CD4-positive, alpha-beta T cell (primary cell): ENCODE results near the gene FAM50A. TPM values are rescaled to one million over a fixed set of nuclear protein-coding genes. Genes with fewer than 3 reads are reported as not detected.

Source experiments
- ATAC-seq: fragments of 200-7000 bp; cut with Tn5 transposase; one replicate; pipeline ENCODE4 v1.10.0; 2022; ENCODE audit warnings: mild to moderate bottlenecking; ENCODE audit not compliant: poor library complexity
- CTCF ChIA-PET: fragments of 350-600 bp; sonication (Branson Sonifier 250); formaldehyde crosslinking; loops from one replicate; lab custom pipeline; 2021; ENCODE audit warnings: antibody characterized with exemption, inconsistent platforms; lab: Charles Lee
- POLR2A ChIA-PET: fragments of 350-600 bp; sonication (Branson Sonifier 250); formaldehyde crosslinking; loops from one replicate; lab custom pipeline; 2021; ENCODE audit warnings: antibody characterized with exemption, inconsistent platforms; lab: Charles Lee
- DNase-seq, 14 experiments: peaks; one replicate each; pipeline ENCODE4 v3.0.0-alpha.2; 2013 to 2020; ENCODE audit warnings: mixed read lengths in 2 of 14
- H3K27ac ChIP-seq, 2 donors: one replicate each; pipeline versions ENCODE4 v1.5.1 to v1.7.0; 2013; ENCODE audit warnings: low read length in 2 of 2, low read depth in 1 of 2, mild to moderate bottlenecking in 1 of 2
- H3K27me3 ChIP-seq, 2 experiments: 1 replicate in 1 of 2; 2 replicates in 1 of 2; pipeline versions ENCODE4 v1.6.1 to v1.7.0; 2013; ENCODE audit warnings: low read length in 2 of 2, control low read depth in 1 of 2, mild to moderate bottlenecking in 1 of 2, moderate library complexity in 1 of 2; ENCODE audit not compliant: insufficient read depth in 2 of 2, control insufficient read depth in 1 of 2
- H3K36me3 ChIP-seq: one replicate; pipeline ENCODE4 v1.6.1; 2013; ENCODE audit warnings: low read length, control low read depth; ENCODE audit not compliant: insufficient read depth
- H3K4me1 ChIP-seq: one replicate; pipeline ENCODE4 v1.6.1; 2013; ENCODE audit warnings: low read length, control low read depth; ENCODE audit not compliant: insufficient read depth
- H3K4me3 ChIP-seq: one replicate; pipeline ENCODE4 v1.5.1; 2013; ENCODE audit warnings: mild to moderate bottlenecking, low read length, moderate library complexity
- H3K9me3 ChIP-seq, 2 experiments: 1 replicate in 1 of 2; 2 replicates in 1 of 2; pipeline versions ENCODE4 v1.6.1 to v1.7.0; 2013; ENCODE audit warnings: low read length in 2 of 2, mild to moderate bottlenecking in 2 of 2, control low read depth in 1 of 2, moderate library complexity in 1 of 2; ENCODE audit not compliant: control insufficient read depth in 1 of 2, insufficient read depth in 1 of 2
- H3K27ac Mint-ChIP-seq: one replicate; pipeline ENCODE4 v1.8.0; 2020; ENCODE audit warnings: mixed read lengths
- H3K27me3 Mint-ChIP-seq: one replicate; pipeline ENCODE4 v1.8.0; 2021; ENCODE audit warnings: mixed read lengths
- H3K36me3 Mint-ChIP-seq: one replicate; pipeline ENCODE4 v1.8.0; 2021; ENCODE audit warnings: low read depth, mixed read lengths
- H3K4me1 Mint-ChIP-seq: one replicate; pipeline ENCODE4 v1.8.0; 2021; ENCODE audit warnings: low read depth, mixed read lengths
- H3K4me3 Mint-ChIP-seq: one replicate; pipeline ENCODE4 v1.8.0; 2020; ENCODE audit warnings: mild to moderate bottlenecking, mixed read lengths
- H3K9me3 Mint-ChIP-seq: one replicate; pipeline ENCODE4 v1.8.0; 2020; ENCODE audit warnings: mixed read lengths
- CTCF ChIP-seq: fragments of 200-600 bp; IDR thresholded peaks from one replicate; pipeline ENCODE4 v1.8.0; 2022; ENCODE audit warnings: antibody characterized with exemption, mild to moderate bottlenecking
- intact Hi-C, 2 experiments: fragments of 100-400 bp; cut with DNase I in 1 of 2; cut with micrococcal nuclease in 1 of 2; formaldehyde crosslinking; loops; one replicate each; pipeline versions ENCODE4 v1.15.1 to v1.9.0; 2023 to 2025; cut with DNase I, micrococcal nuclease
- total RNA-seq, 174 experiments: library from RNA in 2 of 174; stranded (reverse) in 2 of 174; gene quantifications; one replicate each; pipeline ENCODE4 v1.2.3 and lab custom pipeline; 2021 to 2026

The FAM50A gene
- total RNA-seq, 2 experiments from 2014 or later: 42.3 to 49.4 TPM

GRCh38 chrX:154482786-154483185 lies 38.8 kb downstream of the FAM50A start:
- ATAC-seq (no peak), DNase-seq (no peak)
- CTCF ChIA-PET: no interaction called here
- Mint-ChIP-seq H3K36me3 (no peaks in the 10 kb centered on the region), H3K4me1 (peaks cover 13% of the 10 kb centered on the region), H3K9me3 (no peaks in the 10 kb centered on the region), H3K27ac (no peak overlapping the region), H3K4me3 (no peak overlapping the region), H3K27me3 (no peaks in the 10 kb centered on the region)
- intact Hi-C loops: loop anchor here in 1 of 2 experiments (10.0 kb wide), 1 partner anchor 48 kb away; the partner anchor contains the start of gene GDI1
- H3K27me3 ChIP-seq: no peaks in the 10 kb centered on the region
- H3K4me1 ChIP-seq: peaks cover 48% of the 10 kb centered on the region
- no peaks in the 10 kb centered on the region for H3K9me3 ChIP-seq
- no peak for TF ChIP-seq CTCF
- H3K27ac ChIP-seq: no peak overlapping the region
- peaks cover 16% of the 10 kb centered on the region for H3K36me3 ChIP-seq
- no peak overlapping the region for H3K4me3 ChIP-seq
- POLR2A ChIA-PET: no interaction called here

GRCh38 chrX:154483325-154483724 lies 39.4 kb downstream of the FAM50A start:
- Histone ChIP-seq H3K9me3 (no peaks in the 10 kb centered on the region), H3K36me3 (peaks cover 16% of the 10 kb centered on the region), H3K27ac (no peak overlapping the region), H3K27me3 (no peaks in the 10 kb centered on the region), H3K4me1 (peaks cover 43% of the 10 kb centered on the region), H3K4me3 (no peak overlapping the region)
- Mint-ChIP-seq H3K27ac (no peak overlapping the region), H3K27me3 (no peaks in the 10 kb centered on the region), H3K36me3 (no peaks in the 10 kb centered on the region), H3K4me1 (peaks cover 12% of the 10 kb centered on the region), H3K9me3 (no peaks in the 10 kb centered on the region), H3K4me3 (no peak overlapping the region)
- TF ChIP-seq CTCF: no peak
- intact Hi-C loops: loop anchor here in 1 of 2 experiments (10.0 kb wide), 1 partner anchor 49 kb away; the partner anchor contains the start of gene GDI1
- POLR2A ChIA-PET: no interaction called here
- ATAC-seq (no peak), DNase-seq (no peak)
- CTCF ChIA-PET: no interaction called here

GRCh38 chrX:154484255-154485149 lies 40.6 kb downstream of the FAM50A start:
- Mint-ChIP-seq H3K9me3 (no peaks in the 10 kb centered on the region), H3K36me3 (no peaks in the 10 kb centered on the region), H3K27ac (no peak overlapping the region), H3K4me1 (peaks cover 8% of the 10 kb centered on the region), H3K27me3 (no peaks in the 10 kb centered on the region), H3K4me3 (no peak overlapping the region)
- ChIA-PET CTCF (no interaction called here), POLR2A (interaction anchor here (1.2 to 3.0 kb wide), 3 partner anchors 31 to 73 kb away, joined by 3 to 18 read pairs (median 4); partner anchors contain the start of genes FAM3A and TAFAZZIN)
- peaks cover 50% of the 10 kb centered on the region for H3K4me1 ChIP-seq
- no peaks in the 10 kb centered on the region for H3K9me3 ChIP-seq
- H3K4me3 ChIP-seq: no peak overlapping the region
- intact Hi-C loops: loop anchor here (2.0 to 10.0 kb wide), 2 partner anchors 48 to 50 kb away; partner anchors contain the start of gene GDI1 (in 2 of the 2)
- H3K36me3 ChIP-seq: peaks cover 16% of the 10 kb centered on the region
- H3K27ac ChIP-seq: no peak overlapping the region
- no peak for TF ChIP-seq CTCF
- no peak for ATAC-seq
- DNase-seq: peak in 2 of 14 experiments; percentile 18 to 46
- H3K27me3 ChIP-seq: no peaks in the 10 kb centered on the region
